ENCODE results near the gene MAP3K9. TPM values are rescaled to one million over a fixed set of nuclear protein-coding genes. Genes with fewer than 3 reads are reported as not detected.

The MAP3K9 gene
- total RNA-seq, 1 experiment from 2014 or later, result 12.6 TPM

DNA sequence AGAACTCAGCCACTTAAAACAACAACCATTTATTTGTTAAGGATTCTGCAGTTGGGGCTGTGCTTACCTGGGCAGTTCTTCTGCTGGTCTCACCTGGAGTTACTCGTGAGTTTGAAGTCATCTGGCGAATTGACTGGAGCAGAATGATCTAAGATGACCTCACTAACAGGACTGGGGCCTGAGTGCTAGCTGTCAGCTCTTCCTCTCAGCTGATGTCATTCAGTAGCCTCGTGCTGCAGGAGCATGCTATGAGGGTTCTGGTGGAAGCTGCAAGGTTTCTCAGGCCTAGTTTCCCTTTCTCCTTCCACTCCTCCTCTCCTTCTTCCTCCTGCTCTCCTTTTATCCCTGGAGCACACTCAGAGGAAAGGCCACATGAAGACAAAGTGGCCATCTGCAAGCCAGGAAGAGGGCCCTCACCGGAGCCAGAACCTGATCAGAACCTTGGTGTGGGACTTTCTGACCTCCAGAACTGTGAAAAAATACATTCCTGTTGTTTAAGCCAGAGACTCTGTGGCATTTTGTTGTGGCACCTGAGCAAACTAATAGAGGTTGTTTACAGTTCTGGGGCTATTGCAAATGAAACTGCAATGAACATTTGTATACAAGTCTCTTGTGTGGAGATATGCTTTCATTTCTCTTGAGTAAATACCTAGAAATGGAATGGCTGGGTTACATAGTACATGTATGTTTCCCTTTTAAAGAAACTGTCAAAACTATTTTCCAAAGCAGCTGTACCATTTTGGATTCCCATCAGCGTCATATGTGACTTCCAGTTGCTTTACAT, 21.9 kb upstream of the MAP3K9 start:
- Histone ChIP-seq H3K36me3 (replicated peaks; ENCODE audit: control insufficient read depth, insufficient read depth, low read length) (no peaks in the 10 kb centered on the region), H3K27me3 (ENCODE audit: control insufficient read depth, insufficient read depth, low read length) (no peaks in the 10 kb centered on the region), H3K4me3 (ENCODE audit: insufficient read depth, low read depth, low read length) (no peak overlapping the region)
- no peak for DNase-seq

DNA sequence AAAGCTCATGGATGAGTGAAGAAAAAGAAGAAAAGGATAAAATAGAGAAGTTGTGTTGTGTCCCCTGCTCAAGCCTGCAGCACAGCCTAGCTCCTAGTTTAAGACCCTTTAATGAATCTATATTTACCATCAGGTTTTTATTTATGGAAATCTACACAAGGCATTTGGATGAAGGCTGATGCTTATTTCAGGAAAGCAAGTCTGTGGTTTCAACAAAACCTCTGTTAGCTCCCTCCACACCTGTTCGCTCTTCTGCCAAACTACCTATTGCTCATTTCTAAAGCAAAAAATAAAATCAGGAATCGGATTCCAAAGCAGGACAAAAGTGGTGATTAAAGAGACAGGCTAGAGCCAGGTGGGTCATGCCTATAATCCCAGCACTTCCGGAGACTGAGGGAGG, 18.9 kb upstream of the MAP3K9 start:
- no peak for DNase-seq
- H3K27me3 ChIP-seq (ENCODE audit: control insufficient read depth, insufficient read depth, low read length), result peaks cover 4% of the 10 kb centered on the region
- no peak overlapping the region for H3K4me3 ChIP-seq (ENCODE audit: insufficient read depth, low read depth, low read length)
- no peaks in the 10 kb centered on the region for H3K36me3 ChIP-seq (replicated peaks; ENCODE audit: control insufficient read depth, insufficient read depth, low read length)

DNA sequence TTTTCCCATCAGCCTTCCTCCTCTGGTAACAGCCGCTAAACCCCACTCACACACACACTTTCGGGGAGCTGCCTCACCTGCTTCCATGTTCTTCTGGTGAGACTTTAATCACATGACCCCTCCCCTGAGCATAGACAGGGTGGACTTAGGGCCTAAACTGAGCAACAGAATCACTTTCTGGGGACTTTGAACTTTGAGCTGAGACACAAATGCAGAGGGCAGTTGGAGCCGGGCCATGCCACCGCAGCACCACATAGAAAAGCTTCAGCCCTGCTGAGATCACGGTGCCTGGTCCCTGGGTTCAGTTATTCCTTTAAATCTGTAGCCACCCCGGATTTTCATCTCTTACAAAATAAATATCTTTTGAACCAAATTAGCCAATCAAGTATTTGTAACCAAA, 18.4 kb upstream of the MAP3K9 start:
- Histone ChIP-seq H3K27me3 (ENCODE audit: control insufficient read depth, insufficient read depth, low read length) (peaks cover 6% of the 10 kb centered on the region), H3K4me3 (ENCODE audit: insufficient read depth, low read depth, low read length) (no peak overlapping the region), H3K36me3 (replicated peaks; ENCODE audit: control insufficient read depth, insufficient read depth, low read length) (no peaks in the 10 kb centered on the region)
- DNase-seq, result no peak

DNA sequence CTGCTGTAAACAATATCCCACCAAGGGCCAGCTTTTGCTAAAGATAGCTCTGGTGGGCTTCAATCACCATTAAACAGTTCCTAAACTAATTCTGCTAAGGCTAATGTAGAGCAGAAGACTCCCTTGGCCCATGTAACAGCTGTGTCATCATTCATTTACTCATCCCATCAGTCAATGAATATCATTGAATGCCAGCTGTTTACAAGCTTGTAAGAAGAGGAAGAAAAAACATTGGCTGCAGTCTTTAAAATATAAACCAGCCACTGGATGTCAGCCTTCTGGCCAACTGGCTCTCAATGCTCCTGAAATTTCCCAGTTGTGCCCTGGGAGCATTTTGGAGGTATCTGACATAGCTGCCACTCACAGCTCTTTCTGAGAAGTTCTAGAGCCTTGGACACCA, 18.0 kb upstream of the MAP3K9 start:
- H3K36me3 ChIP-seq (replicated peaks; ENCODE audit: control insufficient read depth, insufficient read depth, low read length), result no peaks in the 10 kb centered on the region
- no peak for DNase-seq

DNA sequence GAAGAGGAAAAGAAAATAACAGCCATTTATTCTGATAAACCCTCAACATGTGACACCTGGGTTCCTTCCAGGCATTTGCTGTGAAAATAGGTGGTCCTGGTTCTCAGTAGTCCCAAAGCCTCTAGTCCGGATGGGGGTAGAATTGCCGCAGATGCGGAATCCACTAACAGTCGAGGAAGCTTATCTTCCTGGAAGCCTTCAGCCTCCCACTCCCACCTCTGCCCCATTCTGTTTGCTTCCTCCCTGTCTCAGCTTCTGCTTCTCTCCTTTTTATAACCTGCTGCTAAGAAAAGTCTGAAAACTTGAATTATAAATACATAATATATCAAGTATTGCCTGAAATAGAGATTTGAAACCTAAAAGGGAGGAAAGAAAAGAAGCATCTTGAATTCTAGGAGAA, 14.0 kb upstream of the MAP3K9 start:
- Histone ChIP-seq H3K27me3 (ENCODE audit: control insufficient read depth, insufficient read depth, low read length) (peaks cover 23% of the 10 kb centered on the region), H3K36me3 (replicated peaks; ENCODE audit: control insufficient read depth, insufficient read depth, low read length) (no peaks in the 10 kb centered on the region), H3K4me3 (ENCODE audit: insufficient read depth, low read depth, low read length) (peak overlapping the region; percentile 96)
- no peak for DNase-seq

More for the DNA sequence above, 18.0 kb upstream of the MAP3K9 start:
- no peak overlapping the region for H3K4me3 ChIP-seq (ENCODE audit: insufficient read depth, low read depth, low read length)
- H3K27me3 ChIP-seq (ENCODE audit: control insufficient read depth, insufficient read depth, low read length), result peaks cover 6% of the 10 kb centered on the region

DNA sequence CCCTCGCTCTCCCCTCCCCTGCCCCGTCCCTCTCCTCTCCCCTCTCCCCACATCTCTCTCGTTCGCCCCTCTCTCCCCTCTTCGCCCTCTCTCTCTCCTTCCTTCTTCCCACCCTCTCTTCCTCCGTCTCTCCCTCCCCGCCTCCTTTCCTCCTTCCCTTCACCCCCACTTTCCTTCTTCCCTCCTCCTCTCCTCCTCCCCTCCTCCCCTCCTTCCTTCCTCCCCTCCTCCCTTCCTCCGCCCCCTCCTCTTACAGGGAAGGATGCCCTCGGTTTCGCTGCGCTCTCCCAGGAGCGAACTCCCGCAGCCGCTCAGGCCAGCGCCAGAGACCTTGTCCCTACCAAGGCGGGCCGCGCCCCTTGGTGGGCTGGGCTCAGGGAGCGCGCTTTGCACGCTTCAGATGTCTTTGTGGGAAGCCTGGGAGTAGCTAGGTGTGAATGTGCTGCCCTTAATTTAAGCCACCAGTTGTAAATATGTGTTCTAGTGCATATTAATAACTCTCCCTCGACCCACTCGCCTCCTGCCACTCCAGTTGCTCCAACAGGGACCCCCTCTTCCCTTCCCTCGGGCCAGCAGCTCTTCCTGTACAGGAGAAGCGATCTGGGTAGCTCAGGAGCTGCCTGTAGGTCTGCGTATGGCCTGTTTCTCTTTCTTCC, 13.3 kb upstream of the MAP3K9 start:
- Histone ChIP-seq H3K36me3 (replicated peaks; ENCODE audit: control insufficient read depth, insufficient read depth, low read length) (no peaks in the 10 kb centered on the region), H3K4me3 (ENCODE audit: insufficient read depth, low read depth, low read length) (peak overlapping the region; percentile 96), H3K27me3 (ENCODE audit: control insufficient read depth, insufficient read depth, low read length) (peaks cover 23% of the 10 kb centered on the region)
- DNase-seq, result peak; percentile 92

DNA sequence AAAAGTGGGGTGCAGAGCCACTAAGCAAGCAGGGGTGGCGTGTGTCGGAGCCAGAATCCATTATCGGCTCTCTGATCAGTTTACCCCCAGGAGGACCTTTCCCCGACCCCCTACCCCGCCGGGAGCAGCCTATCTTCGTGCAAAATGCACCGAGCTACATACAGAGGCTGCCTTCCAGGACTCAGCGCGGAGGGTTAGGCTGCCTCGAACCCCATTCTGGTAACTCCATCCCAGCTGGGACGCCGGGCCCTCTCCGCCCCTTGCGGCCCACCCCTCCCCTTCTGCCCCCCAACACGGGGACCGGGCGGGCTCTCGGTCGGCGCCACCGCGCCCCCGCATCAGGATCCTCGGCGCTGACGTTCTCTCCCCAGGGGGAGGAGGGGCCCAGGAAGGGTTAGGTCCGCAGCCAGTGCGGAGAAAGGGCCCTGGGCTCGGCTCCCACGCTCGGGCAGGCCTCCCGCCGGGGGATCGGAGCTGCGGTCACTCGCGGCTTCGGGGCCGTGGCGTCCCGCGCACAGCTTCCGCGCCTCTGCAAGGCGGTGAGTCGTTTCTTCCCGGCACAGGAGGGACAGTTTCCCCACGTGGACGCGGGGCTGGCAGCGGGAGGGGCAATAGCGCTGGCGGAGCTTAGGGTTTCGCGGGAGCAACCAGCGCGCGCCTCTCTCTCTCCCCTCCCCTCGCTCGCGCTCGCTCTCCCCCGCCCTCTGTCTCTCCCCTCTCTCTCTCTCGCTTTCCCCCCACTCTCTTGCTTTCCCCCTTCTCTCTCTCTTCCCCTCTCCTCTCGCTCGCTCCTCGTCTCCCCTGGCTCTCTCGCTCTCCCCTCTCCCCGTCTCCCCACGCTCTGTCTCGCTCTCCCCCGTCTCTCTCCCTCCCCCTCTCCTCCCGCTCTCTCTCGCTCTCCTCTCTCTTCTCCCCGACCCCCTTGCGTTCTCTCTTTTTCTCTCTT, 12.5 kb upstream of the MAP3K9 start:
- DNase-seq, result peak; percentile 89
- Histone ChIP-seq H3K27me3 (ENCODE audit: control insufficient read depth, insufficient read depth, low read length) (peaks cover 23% of the 10 kb centered on the region), H3K36me3 (replicated peaks; ENCODE audit: control insufficient read depth, insufficient read depth, low read length) (no peaks in the 10 kb centered on the region), H3K4me3 (ENCODE audit: insufficient read depth, low read depth, low read length) (peak overlapping the region; percentile 96)

DNA sequence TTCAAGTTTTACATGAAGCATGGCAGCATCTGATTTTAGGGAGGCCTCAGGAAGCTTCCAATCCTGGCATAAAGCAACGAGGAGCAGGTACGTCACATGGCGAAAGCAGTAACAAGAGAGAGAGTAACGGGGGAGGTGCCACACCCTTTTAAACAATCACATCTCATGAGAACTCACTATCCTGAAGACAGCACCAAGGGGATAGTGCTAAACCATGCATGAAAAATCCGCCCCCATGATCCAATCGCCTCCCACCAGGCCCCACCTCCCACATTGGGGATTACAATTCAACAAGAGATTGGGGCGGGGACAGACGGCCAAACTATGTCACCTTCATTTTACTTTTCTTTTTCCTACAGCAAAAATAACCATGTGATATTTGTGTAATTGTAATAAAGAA, 7.2 kb upstream of the MAP3K9 start:
- H3K4me3 ChIP-seq (ENCODE audit: insufficient read depth, low read depth, low read length), result no peak overlapping the region
- H3K36me3 ChIP-seq (replicated peaks; ENCODE audit: control insufficient read depth, insufficient read depth, low read length), result no peaks in the 10 kb centered on the region
- DNase-seq, result no peak

DNA sequence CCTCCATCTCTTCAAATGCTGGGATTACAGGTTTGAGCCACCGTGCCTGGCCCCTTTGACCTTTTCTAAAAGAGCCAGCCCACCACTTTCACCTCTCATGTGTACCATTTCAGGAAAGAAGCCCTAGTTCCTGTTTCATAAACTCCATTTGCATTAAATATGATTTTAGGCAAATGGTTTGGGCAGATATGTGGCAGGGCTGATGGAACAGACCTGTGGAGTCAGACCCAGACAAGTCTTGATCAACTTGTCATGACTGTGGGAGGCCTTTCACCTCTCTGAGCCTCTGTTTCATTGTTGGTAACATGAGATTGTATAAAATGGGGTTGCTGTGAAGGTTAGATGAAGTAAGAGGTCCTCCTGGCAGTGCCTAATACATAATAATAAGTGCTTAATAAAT, 5.2 kb upstream of the MAP3K9 start:
- Histone ChIP-seq H3K27me3 (ENCODE audit: control insufficient read depth, insufficient read depth, low read length) (no peaks in the 10 kb centered on the region), H3K4me3 (ENCODE audit: insufficient read depth, low read depth, low read length) (no peak overlapping the region), H3K36me3 (replicated peaks; ENCODE audit: control insufficient read depth, insufficient read depth, low read length) (no peaks in the 10 kb centered on the region)
- no peak for DNase-seq

More for the DNA sequence above, 7.2 kb upstream of the MAP3K9 start:
- peaks cover 17% of the 10 kb centered on the region for H3K27me3 ChIP-seq (ENCODE audit: control insufficient read depth, insufficient read depth, low read length)

DNA sequence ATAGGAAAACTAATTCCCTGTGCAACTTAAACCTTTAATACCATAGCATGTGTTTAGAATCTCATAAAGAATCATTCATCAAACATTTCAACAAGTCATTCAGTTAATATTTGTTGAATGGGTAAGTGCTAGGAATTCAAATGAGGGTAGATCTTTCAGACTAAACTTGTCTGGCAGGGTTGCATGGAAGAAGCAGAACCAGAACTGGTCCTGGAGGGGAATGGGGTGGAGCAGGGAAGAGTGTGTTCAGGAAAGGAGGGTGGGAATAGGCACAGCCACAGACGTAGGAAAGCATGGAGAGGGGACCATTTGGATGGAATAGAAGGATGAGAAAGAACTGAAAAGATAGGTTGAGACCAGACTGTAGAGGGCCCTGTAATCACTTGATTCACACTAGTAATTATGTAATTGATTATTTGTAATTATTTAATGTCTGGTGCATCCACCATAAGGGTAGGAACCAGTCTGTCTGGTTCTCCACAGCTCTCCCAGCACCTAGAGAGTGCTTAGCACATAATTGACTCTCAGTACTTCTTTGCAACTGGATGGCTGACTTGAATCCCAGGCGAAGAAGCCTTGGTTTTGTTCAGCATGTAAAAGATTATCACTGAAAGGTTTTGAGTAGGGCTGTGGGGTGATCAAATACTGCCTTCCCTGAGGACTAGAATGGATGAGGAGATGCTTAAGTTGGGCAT, 3.0 kb upstream of the MAP3K9 start:
- no peak overlapping the region for H3K4me3 ChIP-seq (ENCODE audit: insufficient read depth, low read depth, low read length)
- DNase-seq, result no peak
- no peaks in the 10 kb centered on the region for H3K27me3 ChIP-seq (ENCODE audit: control insufficient read depth, insufficient read depth, low read length)

DNA sequence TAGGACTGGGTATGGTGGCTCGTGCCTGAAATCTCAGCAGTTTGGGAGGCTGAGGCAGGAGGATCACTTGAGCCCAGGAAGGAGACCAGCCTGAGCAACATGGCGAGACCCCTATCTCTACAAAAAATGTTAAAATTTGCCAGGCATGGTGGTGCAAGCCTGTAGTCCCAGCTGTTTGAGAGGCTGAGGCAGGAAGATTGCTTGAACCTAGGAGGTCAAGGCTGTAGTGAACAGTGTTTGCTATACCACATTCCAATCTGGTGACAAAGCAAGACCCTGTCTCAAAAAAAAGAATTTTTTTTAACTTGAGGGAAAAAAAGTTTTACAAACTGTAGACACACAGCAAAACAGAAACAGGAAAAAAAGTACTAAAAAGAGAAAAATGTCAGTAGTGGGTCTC, 2.3 kb upstream of the MAP3K9 start:
- Histone ChIP-seq H3K4me3 (ENCODE audit: insufficient read depth, low read depth, low read length) (no peak overlapping the region), H3K36me3 (replicated peaks; ENCODE audit: control insufficient read depth, insufficient read depth, low read length) (no peaks in the 10 kb centered on the region), H3K27me3 (ENCODE audit: control insufficient read depth, insufficient read depth, low read length) (no peaks in the 10 kb centered on the region)
- DNase-seq, result no peak

More for the DNA sequence above, 3.0 kb upstream of the MAP3K9 start:
- no peaks in the 10 kb centered on the region for H3K36me3 ChIP-seq (replicated peaks; ENCODE audit: control insufficient read depth, insufficient read depth, low read length)

DNA sequence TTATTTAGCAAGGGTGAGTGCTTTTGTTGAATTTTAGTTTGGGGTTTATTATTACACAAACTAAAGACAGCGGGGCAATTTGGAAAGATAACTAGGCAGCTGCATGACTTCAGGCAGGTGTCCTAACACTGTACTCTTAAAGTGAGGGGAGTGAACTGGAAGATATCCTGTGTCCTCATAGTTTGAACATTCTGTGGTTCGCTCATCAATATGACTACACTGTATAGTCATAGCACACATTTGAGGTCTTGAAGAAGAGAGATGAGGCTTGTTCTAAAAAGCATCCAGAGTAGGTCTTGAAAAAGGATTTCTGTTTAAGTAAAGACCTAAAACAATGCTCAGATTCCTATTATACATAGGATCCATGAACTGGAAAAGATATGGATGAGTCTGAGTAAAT, 1.7 kb upstream of the MAP3K9 start:
- Histone ChIP-seq H3K4me3 (ENCODE audit: insufficient read depth, low read depth, low read length) (peak overlapping the region; percentile 74), H3K27me3 (ENCODE audit: control insufficient read depth, insufficient read depth, low read length) (no peaks in the 10 kb centered on the region), H3K36me3 (replicated peaks; ENCODE audit: control insufficient read depth, insufficient read depth, low read length) (no peaks in the 10 kb centered on the region)
- no peak for DNase-seq

DNA sequence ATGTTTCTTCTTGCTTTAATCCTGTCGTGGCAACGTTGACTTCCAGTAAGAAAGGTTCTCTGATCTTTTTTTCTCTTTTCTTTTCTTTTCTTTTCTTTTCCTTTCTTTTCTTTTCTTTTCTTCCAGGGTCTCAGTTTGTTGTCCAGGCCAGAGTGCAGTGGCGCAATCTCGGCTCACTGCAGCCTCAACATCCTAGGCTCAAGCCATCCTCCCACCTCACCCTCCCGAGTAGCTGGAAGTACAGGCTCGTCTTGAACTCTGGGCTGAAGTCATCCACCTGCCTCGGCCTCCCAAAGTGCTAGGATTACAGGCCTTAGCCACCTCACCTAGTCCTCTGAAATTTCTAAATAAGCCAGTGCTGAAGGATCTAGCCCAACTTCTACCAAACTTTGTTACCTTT, 1.3 kb upstream of the MAP3K9 start:
- no peaks in the 10 kb centered on the region for H3K36me3 ChIP-seq (replicated peaks; ENCODE audit: control insufficient read depth, insufficient read depth, low read length)
- no peak for DNase-seq
- no peaks in the 10 kb centered on the region for H3K27me3 ChIP-seq (ENCODE audit: control insufficient read depth, insufficient read depth, low read length)
- H3K4me3 ChIP-seq (ENCODE audit: insufficient read depth, low read depth, low read length), result peak overlapping the region; percentile 74

Data from H7 (cell line).